GM12873 (cell line): Measurements from ENCODE around the gene ADAM15.

ENCODE experiments used
- CTCF ChIP-seq: IDR thresholded peaks from 2 replicates; pipeline ENCODE4 v1.5.1; 2012; ENCODE audit warnings: low read depth, mild to moderate bottlenecking, moderate library complexity, low read length, control low read depth; ENCODE audit not compliant: insufficient read depth; ENCODE audit errors: missing control alignments

ADAM15 gene

DNA sequence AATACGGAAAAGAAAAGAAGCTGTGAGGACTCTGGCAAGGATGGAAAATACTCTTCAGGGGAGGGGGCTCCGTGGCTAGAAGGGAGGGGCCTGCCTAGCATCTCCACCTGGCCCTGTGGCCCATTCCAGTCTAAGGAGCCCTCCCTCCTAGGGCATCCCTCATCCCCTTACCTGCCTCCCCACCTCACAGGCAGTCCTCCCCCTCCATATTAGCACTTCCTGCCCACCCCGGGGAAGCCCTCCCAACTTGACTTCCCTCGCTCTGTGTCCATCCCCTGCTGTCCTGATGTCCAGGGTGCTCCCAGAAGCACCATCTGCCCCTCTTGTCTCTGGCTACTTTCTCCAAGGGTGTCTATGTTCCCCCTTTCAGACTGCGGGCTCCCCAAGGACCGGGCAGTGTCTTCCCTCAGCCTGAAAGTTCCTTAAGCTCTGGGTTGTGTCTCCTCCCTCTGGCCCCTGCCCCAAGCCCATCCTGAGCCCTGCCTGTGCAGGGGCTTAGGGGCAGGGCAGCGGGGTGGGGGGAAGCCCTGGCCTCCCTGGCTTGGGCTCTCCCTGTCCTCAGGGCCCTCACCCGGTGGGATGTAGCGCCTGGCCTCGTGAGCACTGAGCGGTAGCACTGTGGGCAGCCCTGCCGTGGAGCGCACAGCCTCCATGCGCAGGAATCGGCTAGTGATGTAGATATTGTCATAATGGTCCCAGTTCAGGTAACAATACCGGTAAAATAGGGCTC, 21.4 kb upstream of the ADAM15 start:
- TF ChIP-seq CTCF, result no peak

- TF ChIP-seq CTCF, result no peak
These were observed 20.8 kb upstream of the ADAM15 start for GRCh38 chr1:155030243-155030795.

- TF ChIP-seq CTCF, result no peak
These were observed 20.2 kb upstream of the ADAM15 start for GRCh38 chr1:155030899-155031298.

- no peak for TF ChIP-seq CTCF
These were observed 18.2 kb upstream of the ADAM15 start for GRCh38 chr1:155032886-155033285.

DNA sequence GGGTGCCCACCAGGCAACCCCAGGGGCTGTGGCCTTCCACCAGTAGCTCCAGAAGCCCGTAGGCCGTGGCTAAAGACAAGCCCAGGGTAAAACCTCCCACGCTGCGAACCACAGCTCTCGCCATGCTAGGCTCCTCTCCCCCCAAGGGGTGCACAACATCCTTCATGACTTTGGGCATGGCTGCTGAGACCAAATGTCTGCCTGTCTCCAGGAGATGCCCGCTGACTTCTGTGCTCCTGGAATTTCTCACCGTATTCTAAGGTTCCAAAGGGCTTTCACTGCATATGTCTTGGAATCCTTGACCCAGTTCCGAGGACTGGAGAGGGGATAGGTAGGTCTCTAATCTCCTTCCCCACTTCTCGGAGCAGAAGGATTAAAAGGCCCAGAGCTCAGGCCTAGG, 17.6 kb upstream of the ADAM15 start, which contains the start of the genes DCST1 and DCST2:
DCST1 (plus strand) TSS at position 301 of the 400 bp plus-strand sequence. CDS start 213 bp downstream, outside the sequence.
DCST2 (minus strand) TSS at position 258 of the 400 bp plus-strand sequence; CDS start at position 178, 80 bp downstream.
- no peak for TF ChIP-seq CTCF

- TF ChIP-seq CTCF, result no peak
These were observed 16.6 kb upstream of the ADAM15 start for GRCh38 chr1:155034318-155035208.

GRCh38 chr1:155035936-155036335, 15.2 kb upstream of the ADAM15 start:
- TF ChIP-seq CTCF, result no peak
